ENCODE data around the gene FANCL.

- TF ChIP-seq POLR2AphosphoS5 (IDR thresholded peaks at IDR 0.05; ENCODE audit: low read depth) (no peak), CTCF (IDR thresholded peaks at IDR 0.05; ENCODE audit: insufficient read depth, low read length) (no peak)
Measured at GRCh38 chr2:58235170-58235569, 6.0 kb downstream of the FANCL start.

Measured in HL-60 (cell line).